Neural progenitor cell (in vitro differentiated cells): ENCODE results near the gene HRH4. TPM values are rescaled to one million over a fixed set of nuclear protein-coding genes. Genes with fewer than 3 reads are reported as not detected.

Experiments
- DNase-seq: peaks from one replicate; pipeline ENCODE4 v3.0.0-alpha.2; 2016; ENCODE audit warnings: low spot score
- H2AFZ ChIP-seq: fragments of 200-600 bp; sonication (generic); replicated peaks from 2 replicates; pipeline ENCODE4 v1.6.1; 2016; ENCODE audit warnings: antibody characterized with exemption
- H3F3A ChIP-seq: fragments of 200-600 bp; sonication (generic); 2 replicates; pipeline ENCODE4 v1.6.1; 2016; ENCODE audit warnings: antibody characterized with exemption, low read depth
- H3K27ac ChIP-seq: fragments of 200-600 bp; sonication (generic); 2 replicates; pipeline ENCODE4 v1.5.1; 2016; ENCODE audit warnings: mild to moderate bottlenecking
- H3K27me3 ChIP-seq: fragments of 200-600 bp; sonication (generic); 2 replicates; pipeline ENCODE4 v1.6.1; 2016; ENCODE audit warnings: mild to moderate bottlenecking, moderate library complexity
- H3K36me3 ChIP-seq: fragments of 200-600 bp; sonication (generic); 2 replicates; pipeline ENCODE4 v1.5.1; 2016
- H3K4me1 ChIP-seq: fragments of 200-600 bp; sonication (generic); 2 replicates; pipeline ENCODE4 v1.6.1; 2016; ENCODE audit warnings: mixed run types
- H3K4me2 ChIP-seq: fragments of 200-600 bp; sonication (generic); 2 replicates; pipeline ENCODE4 v1.6.1; 2016
- H3K4me3 ChIP-seq: fragments of 200-600 bp; sonication (generic); 2 replicates; pipeline ENCODE4 v1.5.1; 2016
- H3K79me2 ChIP-seq: fragments of 200-600 bp; sonication (generic); 2 replicates; pipeline ENCODE4 v1.6.1; 2016; ENCODE audit warnings: low read depth
- H3K9ac ChIP-seq: fragments of 200-600 bp; sonication (generic); 2 replicates; pipeline ENCODE4 v1.6.1; 2016
- H3K9me3 ChIP-seq: fragments of 200-600 bp; sonication (generic); 2 replicates; pipeline ENCODE4 v1.5.1; 2016; ENCODE audit warnings: low read depth
- H4K20me1 ChIP-seq: fragments of 200-600 bp; sonication (generic); 2 replicates; pipeline ENCODE4 v1.6.1; 2016; ENCODE audit warnings: low read depth
- H3K27ac Mint-ChIP-seq: 3 replicates; pipeline ENCODE4 v1.8.0; 2021; ENCODE audit warnings: mixed read lengths
- H3K27me3 Mint-ChIP-seq: 2 replicates; pipeline ENCODE4 v1.8.0; 2022; ENCODE audit warnings: low read depth, mild to moderate bottlenecking, inconsistent platforms, moderate library complexity, mixed read lengths; ENCODE audit not compliant: insufficient read depth
- H3K36me3 Mint-ChIP-seq: 3 replicates; pipeline ENCODE4 v1.8.0; 2021; ENCODE audit warnings: mixed read lengths
- H3K4me1 Mint-ChIP-seq: 3 replicates; pipeline ENCODE4 v1.8.0; 2021; ENCODE audit warnings: mixed read lengths
- H3K4me3 Mint-ChIP-seq: 3 replicates; pipeline ENCODE4 v1.8.0; 2021; ENCODE audit warnings: mild to moderate bottlenecking, moderate library complexity, mixed read lengths
- H3K9me3 Mint-ChIP-seq: 3 replicates; pipeline ENCODE4 v1.8.0; 2020; ENCODE audit warnings: mixed read lengths
- EZH2 ChIP-seq: fragments of 200-600 bp; sonication (generic); IDR thresholded peaks from 2 replicates; pipeline ENCODE4 v1.6.1; 2017; ENCODE audit warnings: antibody characterized with exemption, mild to moderate bottlenecking, moderate library complexity
- EZH2phosphoT487 ChIP-seq: fragments of 200-600 bp; sonication (generic); IDR thresholded peaks from 2 replicates; pipeline ENCODE4 v1.6.1; 2017; ENCODE audit warnings: antibody characterized with exemption
- total RNA-seq: library from RNA; depleted of rRNA; stranded (reverse); fragments of >200 nt; gene quantifications from 2 replicates; pipeline ENCODE4 v1.2.3, GENCODE V29; 2015; ENCODE audit warnings: low replicate concordance
- TF ChIP-seq, protein P1 (sequence below): fragments of 200-600 bp; sonication (generic); IDR thresholded peaks from 2 replicates; pipeline ENCODE4 v1.5.1; 2017; ENCODE audit warnings: antibody characterized with exemption, mild to moderate bottlenecking

Gene HRH4
- total RNA-seq, 1 donor from 2014 or later = 0.13 TPM

DNA sequence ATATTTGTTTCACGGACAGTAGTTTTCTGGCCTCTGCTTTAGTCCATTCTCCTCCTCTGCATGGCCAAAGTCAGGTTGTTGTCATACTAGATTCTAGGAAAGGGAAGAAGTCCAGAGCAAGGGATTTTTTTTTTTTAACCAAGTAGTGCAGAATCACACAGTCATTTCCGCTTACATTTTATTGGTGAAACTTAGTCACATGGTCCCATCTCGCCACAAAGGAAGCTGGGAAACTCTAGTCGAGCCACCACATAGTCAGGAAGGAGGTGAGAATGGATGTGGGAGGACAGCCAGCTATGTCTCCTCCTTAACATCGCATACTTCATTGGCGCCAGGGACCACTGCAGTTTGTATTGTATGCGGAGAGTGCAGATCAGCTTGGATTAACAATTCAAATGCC lies 10.4 kb downstream of the HRH4 start:
- H3K9ac ChIP-seq = no peak overlapping the region
- H3F3A ChIP-seq = no peaks in the 10 kb centered on the region
- no peaks in the 10 kb centered on the region for H3K36me3 Mint-ChIP-seq
- no peaks in the 10 kb centered on the region for H4K20me1 ChIP-seq
- H3K4me2 ChIP-seq = no peak overlapping the region
- no peaks in the 10 kb centered on the region for H3K9me3 ChIP-seq
- peaks cover 3% of the 10 kb centered on the region for H3K9me3 Mint-ChIP-seq
- no peak overlapping the region for H3K27ac Mint-ChIP-seq
- H3K4me3 Mint-ChIP-seq = no peak overlapping the region
- no peak overlapping the region for H3K27ac ChIP-seq
- no peaks in the 10 kb centered on the region for H3K4me1 ChIP-seq
- TF ChIP-seq, protein P1, sequence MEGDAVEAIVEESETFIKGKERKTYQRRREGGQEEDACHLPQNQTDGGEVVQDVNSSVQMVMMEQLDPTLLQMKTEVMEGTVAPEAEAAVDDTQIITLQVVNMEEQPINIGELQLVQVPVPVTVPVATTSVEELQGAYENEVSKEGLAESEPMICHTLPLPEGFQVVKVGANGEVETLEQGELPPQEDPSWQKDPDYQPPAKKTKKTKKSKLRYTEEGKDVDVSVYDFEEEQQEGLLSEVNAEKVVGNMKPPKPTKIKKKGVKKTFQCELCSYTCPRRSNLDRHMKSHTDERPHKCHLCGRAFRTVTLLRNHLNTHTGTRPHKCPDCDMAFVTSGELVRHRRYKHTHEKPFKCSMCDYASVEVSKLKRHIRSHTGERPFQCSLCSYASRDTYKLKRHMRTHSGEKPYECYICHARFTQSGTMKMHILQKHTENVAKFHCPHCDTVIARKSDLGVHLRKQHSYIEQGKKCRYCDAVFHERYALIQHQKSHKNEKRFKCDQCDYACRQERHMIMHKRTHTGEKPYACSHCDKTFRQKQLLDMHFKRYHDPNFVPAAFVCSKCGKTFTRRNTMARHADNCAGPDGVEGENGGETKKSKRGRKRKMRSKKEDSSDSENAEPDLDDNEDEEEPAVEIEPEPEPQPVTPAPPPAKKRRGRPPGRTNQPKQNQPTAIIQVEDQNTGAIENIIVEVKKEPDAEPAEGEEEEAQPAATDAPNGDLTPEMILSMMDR = no peak
- TF ChIP-seq EZH2 = no peak
- no peaks in the 10 kb centered on the region for H3K27me3 Mint-ChIP-seq
- peaks cover 10% of the 10 kb centered on the region for H3K4me1 Mint-ChIP-seq
- no peaks in the 10 kb centered on the region for H3K36me3 ChIP-seq
- H3K27me3 ChIP-seq = no peaks in the 10 kb centered on the region
- H3K4me3 ChIP-seq = no peak overlapping the region
- DNase-seq = no peak
- H3K79me2 ChIP-seq = no peaks in the 10 kb centered on the region
- H2AFZ ChIP-seq = no peak overlapping the region

GRCh38 chr18:24472591-24472990 lies 12.2 kb downstream of the HRH4 start:
- no peak overlapping the region for H2AFZ ChIP-seq

DNA sequence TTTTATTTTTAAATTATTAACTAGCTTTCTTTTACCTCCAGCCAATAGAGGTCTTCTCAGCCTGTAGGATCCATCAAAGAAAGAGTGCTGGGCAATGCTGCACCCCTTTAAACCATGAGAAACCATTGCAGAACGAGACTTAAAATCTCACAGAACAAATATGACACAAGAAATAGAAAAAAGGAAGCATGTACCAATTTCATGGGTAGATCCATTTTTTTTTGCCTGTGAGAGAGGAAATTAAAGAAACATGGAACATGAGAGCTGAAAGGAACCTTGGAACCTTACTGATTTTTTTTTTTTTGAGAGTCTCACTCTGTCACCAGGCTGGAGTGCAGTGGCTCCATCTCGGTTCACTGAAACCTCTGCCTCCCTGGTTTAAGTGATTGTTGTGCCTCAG lies 14.0 kb downstream of the HRH4 start:
- Mint-ChIP-seq H3K27ac (no peak overlapping the region), H3K27me3 (no peaks in the 10 kb centered on the region), H3K4me1 (peaks cover 10% of the 10 kb centered on the region), H3K4me3 (no peak overlapping the region), H3K9me3 (peaks cover 3% of the 10 kb centered on the region), H3K36me3 (no peaks in the 10 kb centered on the region)
- H3K27ac ChIP-seq = no peak overlapping the region
- no peak overlapping the region for H2AFZ ChIP-seq
- no peak overlapping the region for H3K9ac ChIP-seq
- no peaks in the 10 kb centered on the region for H4K20me1 ChIP-seq
- H3K4me3 ChIP-seq = no peak overlapping the region
- no peaks in the 10 kb centered on the region for H3K79me2 ChIP-seq
- no peak for DNase-seq
- TF ChIP-seq, protein P1 = no peak
- TF ChIP-seq EZH2 = no peak
- no peak for TF ChIP-seq EZH2phosphoT487
- H3K36me3 ChIP-seq = no peaks in the 10 kb centered on the region
- no peaks in the 10 kb centered on the region for H3K27me3 ChIP-seq
- H3K4me2 ChIP-seq = no peak overlapping the region
- H3K4me1 ChIP-seq = no peaks in the 10 kb centered on the region
- H3F3A ChIP-seq = no peaks in the 10 kb centered on the region
- H3K9me3 ChIP-seq = no peaks in the 10 kb centered on the region

More at GRCh38 chr18:24472591-24472990, 12.2 kb downstream of the HRH4 start:
- no peak for TF ChIP-seq EZH2phosphoT487
- TF ChIP-seq EZH2 = no peak
- TF ChIP-seq, protein P1 = no peak
- Mint-ChIP-seq H3K27ac (peak overlapping the region; percentile 3), H3K4me1 (peaks cover 10% of the 10 kb centered on the region), H3K4me3 (no peak overlapping the region), H3K36me3 (no peaks in the 10 kb centered on the region), H3K9me3 (peaks cover 3% of the 10 kb centered on the region), H3K27me3 (no peaks in the 10 kb centered on the region)
- no peak overlapping the region for H3K4me2 ChIP-seq
- no peaks in the 10 kb centered on the region for H3K27me3 ChIP-seq
- H3K4me1 ChIP-seq = no peaks in the 10 kb centered on the region
- no peaks in the 10 kb centered on the region for H4K20me1 ChIP-seq
- H3K9ac ChIP-seq = no peak overlapping the region
- H3K79me2 ChIP-seq = no peaks in the 10 kb centered on the region
- H3K27ac ChIP-seq = no peak overlapping the region
- no peak overlapping the region for H3K4me3 ChIP-seq
- H3K9me3 ChIP-seq = no peaks in the 10 kb centered on the region
- no peaks in the 10 kb centered on the region for H3F3A ChIP-seq
- H3K36me3 ChIP-seq = no peaks in the 10 kb centered on the region
- DNase-seq = no peak
